Activated naive CD4-positive, alpha-beta T cell treated with anti-CD3 and anti-CD28 coated beads, Interleukin-2, amount 50 U/mL, for 16 hours (primary cell): Measurements from ENCODE around the gene ELOA.
"Not testable (repeated sequence)": the region's sequence is repeated elsewhere in the genome, so short reads cannot be mapped to it uniquely, and the experiment has no call there.

Source experiments
- DNase-seq: peaks from one replicate; pipeline ENCODE4 v3.0.0-alpha.2; 2020

Gene ELOA

GRCh38 chr1:23801876-23802275, 58.6 kb downstream of the ELOA start:
- no peak for DNase-seq

DNA sequence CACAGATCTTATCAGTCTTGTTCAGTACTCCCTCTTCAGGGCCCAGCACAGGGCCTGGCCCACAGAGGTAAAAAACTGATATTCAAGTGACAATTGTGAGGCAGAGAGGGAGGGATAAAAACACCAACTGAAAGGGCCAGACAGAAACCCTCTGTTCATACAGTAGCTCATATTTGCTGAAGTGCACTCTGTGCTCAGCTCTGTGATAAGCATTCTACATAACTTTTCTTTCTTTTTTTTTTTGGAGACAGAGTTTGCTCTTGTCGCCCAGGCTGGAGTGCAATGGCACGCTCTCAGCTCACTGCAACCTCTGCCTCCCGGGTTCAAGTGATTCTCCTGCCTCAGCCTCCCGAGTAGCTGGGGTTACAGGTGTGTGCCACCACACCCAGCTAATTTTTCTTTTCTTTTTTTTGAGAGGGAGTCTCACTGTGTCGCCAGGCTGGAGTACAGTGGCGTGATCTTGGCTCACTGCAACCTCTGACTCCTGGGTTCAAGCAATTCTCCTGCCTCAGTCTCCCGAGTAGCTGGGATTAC, 59.6 kb downstream of the ELOA start:
- not testable (repeated sequence) for DNase-seq

GRCh38 chr1:23803674-23804073, 60.4 kb downstream of the ELOA start:
- no peak for DNase-seq

GRCh38 chr1:23804183-23804835, 61.0 kb downstream of the ELOA start:
- no peak for DNase-seq

DNA sequence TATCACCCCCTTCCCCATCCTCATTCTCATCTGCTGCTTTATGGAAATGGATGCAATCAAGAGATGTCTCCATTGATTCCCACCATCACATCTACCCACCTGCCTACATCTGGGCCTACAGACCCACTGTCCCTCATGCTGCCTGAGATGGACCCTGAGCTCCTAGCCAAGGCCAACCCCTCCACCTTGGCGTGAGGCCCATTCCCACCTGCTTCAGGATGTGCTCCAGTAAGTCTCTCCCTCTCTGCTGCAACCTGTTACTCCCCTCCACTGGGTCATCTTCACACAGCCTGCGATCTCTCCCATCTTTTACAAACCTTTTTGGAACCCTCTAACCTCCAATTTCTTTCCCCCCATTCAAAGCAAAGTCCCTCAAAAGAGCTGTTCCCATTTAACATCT, 61.8 kb downstream of the ELOA start:
- no peak for DNase-seq

DNA sequence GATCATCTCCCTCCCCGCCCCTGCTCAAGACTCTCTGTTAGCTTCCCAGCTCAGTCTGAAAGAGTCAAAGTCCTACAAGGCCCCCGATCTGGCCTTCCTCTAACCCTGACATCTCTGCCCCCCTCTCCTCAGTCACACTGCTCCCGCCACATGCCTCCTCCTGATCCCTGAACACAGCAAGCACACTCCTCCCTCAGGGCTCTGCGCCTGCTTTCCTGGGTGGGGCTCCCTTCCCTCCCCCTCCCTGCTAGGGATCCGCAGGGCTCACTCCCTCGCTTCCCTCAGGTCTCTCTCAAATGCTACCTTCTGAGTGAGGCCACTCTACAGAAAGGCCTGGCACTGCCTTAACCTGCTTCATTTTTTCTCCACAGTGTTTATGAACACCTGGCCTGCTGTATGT, 63.0 kb downstream of the ELOA start:
- no peak for DNase-seq

DNA sequence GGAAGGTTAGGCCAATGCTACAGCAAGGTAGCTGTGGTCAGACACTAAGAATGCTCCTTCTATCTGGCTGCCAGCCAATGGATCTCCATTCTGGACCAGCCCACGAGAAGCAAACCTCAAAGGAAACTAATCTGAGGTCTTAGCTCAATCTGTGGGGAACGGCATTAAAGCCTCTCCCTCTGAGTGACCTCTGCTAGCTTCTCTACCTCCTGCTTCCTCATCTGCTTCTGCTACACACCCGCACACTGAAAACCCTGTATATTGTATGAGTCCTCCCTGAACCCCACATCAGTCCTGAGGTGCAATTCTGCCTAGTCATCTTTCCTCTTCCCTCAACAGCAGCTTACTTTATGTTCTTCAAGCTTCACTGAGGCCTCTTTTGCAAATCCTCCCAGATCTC, 64.2 kb downstream of the ELOA start:
- DNase-seq: no peak

GRCh38 chr1:23809751-23810171, 66.5 kb downstream of the ELOA start:
- DNase-seq: peak; percentile 84

DNA sequence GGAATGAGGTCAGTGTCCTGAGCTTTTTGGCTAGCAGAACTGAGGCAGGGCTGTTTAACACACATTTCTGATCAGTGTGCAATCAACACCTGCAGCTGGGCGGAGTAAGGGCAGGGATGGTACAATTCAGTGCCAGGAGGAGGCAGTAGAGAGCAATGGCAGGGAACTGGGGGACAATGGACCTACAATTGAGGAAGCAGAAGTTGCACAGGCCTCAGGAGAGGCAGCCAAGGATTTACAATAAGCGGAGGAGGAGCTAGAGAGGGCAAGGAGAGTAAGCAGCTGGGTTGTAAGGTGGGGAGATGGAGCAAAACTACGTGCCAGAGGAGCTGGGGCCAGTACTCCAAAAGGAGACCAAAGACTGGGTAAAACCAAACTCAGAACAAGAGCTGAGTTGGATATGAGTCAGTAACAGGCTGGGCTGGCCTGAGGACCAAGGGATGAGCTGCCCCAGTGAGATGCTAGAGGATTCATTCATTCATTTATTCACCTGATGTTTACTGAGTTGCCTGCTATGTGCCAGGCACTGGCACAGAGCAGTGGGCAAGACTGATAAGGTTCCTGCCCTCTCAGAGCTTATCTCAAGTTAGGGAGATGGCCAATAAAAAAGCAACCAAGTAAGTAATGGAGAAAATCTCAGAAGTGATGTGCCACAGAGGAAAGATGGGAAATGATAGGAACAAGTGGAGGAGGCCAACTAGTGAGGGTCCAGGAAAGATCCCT, 67.7 kb downstream of the ELOA start:
- peak; percentile 59 for DNase-seq
